SK-N-SH treated with all-trans-retinoic acid at 6 μM for 48 hours (cell line): ENCODE results near the gene PER2.

Source experiments
- ATAC-seq: fragments of 200-7000 bp; cut with Tn5 transposase; 3 replicates; pipeline ENCODE4 v1.9.1; 2020; ENCODE audit warnings: mild to moderate bottlenecking, moderate library complexity
- ARNTL ChIP-seq: fragments of 450-650 bp; formaldehyde crosslinking; IDR thresholded peaks from 2 replicates; pipeline ENCODE4 v1.5.0; 2020; ENCODE audit warnings: low read depth, mild to moderate bottlenecking, moderate library complexity, borderline replicate concordance
- BACH2 ChIP-seq: fragments of 250-450 bp; sonication (Bioruptor Pico); IDR thresholded peaks from 2 replicates; pipeline ENCODE4 v1.9.0; 2021; ENCODE audit warnings: mild to moderate bottlenecking, borderline replicate concordance
- CSDC2 ChIP-seq: fragments of 250-450 bp; sonication (Bioruptor Pico); IDR thresholded peaks from 2 replicates; pipeline ENCODE4 v1.5.0; 2020; ENCODE audit warnings: mild to moderate bottlenecking, moderate library complexity
- ESRRG ChIP-seq: fragments of 250-450 bp; sonication (Bioruptor Pico); IDR thresholded peaks from 2 replicates; pipeline ENCODE4 v1.6.1; 2021; ENCODE audit warnings: mild to moderate bottlenecking
- GLIS3 ChIP-seq: fragments of 250-450 bp; sonication (Bioruptor Pico); IDR thresholded peaks from 2 replicates; pipeline ENCODE4 v1.5.0; 2020; ENCODE audit warnings: mild to moderate bottlenecking, moderate library complexity
- ISL1 ChIP-seq: fragments of 250-450 bp; sonication (Bioruptor Pico); IDR thresholded peaks from 2 replicates; pipeline ENCODE4 v2.1.2; 2022; ENCODE audit warnings: mild to moderate bottlenecking, moderate library complexity
- OSR1 ChIP-seq: fragments of 250-450 bp; sonication (Bioruptor Pico); IDR thresholded peaks from 2 replicates; pipeline ENCODE4 v1.8.0; 2022; ENCODE audit warnings: moderate library complexity, mild to moderate bottlenecking, inconsistent platforms
- PPARA ChIP-seq: fragments of 250-450 bp; sonication (Bioruptor Pico); IDR thresholded peaks from 2 replicates; pipeline ENCODE4 v1.5.0; 2020; ENCODE audit warnings: mild to moderate bottlenecking, borderline replicate concordance
- RARB ChIP-seq: fragments of 250-450 bp; sonication (Bioruptor Pico); IDR thresholded peaks from 2 replicates; pipeline ENCODE4 v1.8.0; 2021; ENCODE audit warnings: mild to moderate bottlenecking, moderate library complexity
- SNAI2 ChIP-seq: fragments of 250-450 bp; sonication (Bioruptor Pico); IDR thresholded peaks from 2 replicates; pipeline ENCODE4 v1.5.0; 2020; ENCODE audit warnings: mild to moderate bottlenecking, moderate library complexity
- TCF4 ChIP-seq: fragments of 250-450 bp; sonication (Bioruptor Pico); IDR thresholded peaks from 2 replicates; pipeline ENCODE4 v1.8.0; 2021; ENCODE audit warnings: mild to moderate bottlenecking, moderate library complexity, borderline replicate concordance
- TOX ChIP-seq: fragments of 250-450 bp; sonication (Bioruptor Pico); IDR thresholded peaks from 2 replicates; pipeline ENCODE4 v1.8.0; 2021; ENCODE audit warnings: mild to moderate bottlenecking, moderate library complexity, borderline replicate concordance
- ZC3H10 ChIP-seq: fragments of 250-450 bp; sonication (Bioruptor Pico); IDR thresholded peaks from 2 replicates; pipeline ENCODE4 v1.5.1; 2021; ENCODE audit warnings: mild to moderate bottlenecking, moderate library complexity
- ZFP3 ChIP-seq: fragments of 250-450 bp; sonication (Bioruptor Pico); IDR thresholded peaks from 2 replicates; pipeline ENCODE4 v1.5.0; 2020; ENCODE audit warnings: mild to moderate bottlenecking, moderate library complexity
- ZFP30 ChIP-seq: fragments of 450-650 bp; formaldehyde crosslinking; IDR thresholded peaks from 2 replicates; pipeline ENCODE4 v1.5.0; 2022; ENCODE audit warnings: mild to moderate bottlenecking, moderate library complexity
- ZNF565 ChIP-seq: fragments of 450-650 bp; formaldehyde crosslinking; conservative IDR thresholded peaks from 2 replicates; pipeline ENCODE4 v1.5.0; 2020; ENCODE audit warnings: low read depth, mild to moderate bottlenecking, moderate library complexity
- ZNF70 ChIP-seq: fragments of 450-650 bp; formaldehyde crosslinking; IDR thresholded peaks from 2 replicates; pipeline ENCODE4 v1.5.0; 2020; ENCODE audit warnings: mild to moderate bottlenecking, moderate library complexity
- ZNF8 ChIP-seq: fragments of 450-650 bp; formaldehyde crosslinking; IDR thresholded peaks from 2 replicates; pipeline ENCODE4 v1.5.0; 2020; ENCODE audit warnings: mild to moderate bottlenecking, moderate library complexity
- TF ChIP-seq, protein P1 (sequence below): fragments of 250-450 bp; sonication (Bioruptor Pico); IDR thresholded peaks from 2 replicates; pipeline ENCODE4 v1.5.0; 2020; ENCODE audit warnings: mild to moderate bottlenecking, moderate library complexity
- TF ChIP-seq, protein P2 (sequence below): fragments of 250-450 bp; sonication (Bioruptor Pico); IDR thresholded peaks from 2 replicates; pipeline ENCODE4 v1.8.0; 2020; ENCODE audit warnings: mild to moderate bottlenecking, moderate library complexity, borderline replicate concordance
- TF ChIP-seq, protein P3 (sequence below): fragments of 250-450 bp; sonication (Bioruptor Pico); IDR thresholded peaks from 2 replicates; pipeline ENCODE4 v1.5.1; 2021; ENCODE audit warnings: mild to moderate bottlenecking, moderate library complexity
- TF ChIP-seq, protein P4 (sequence below): fragments of 250-450 bp; sonication (Bioruptor Pico); IDR thresholded peaks from 2 replicates; pipeline ENCODE4 v1.8.0; 2021; ENCODE audit warnings: low read depth, mild to moderate bottlenecking, moderate library complexity, borderline replicate concordance

The PER2 gene

DNA sequence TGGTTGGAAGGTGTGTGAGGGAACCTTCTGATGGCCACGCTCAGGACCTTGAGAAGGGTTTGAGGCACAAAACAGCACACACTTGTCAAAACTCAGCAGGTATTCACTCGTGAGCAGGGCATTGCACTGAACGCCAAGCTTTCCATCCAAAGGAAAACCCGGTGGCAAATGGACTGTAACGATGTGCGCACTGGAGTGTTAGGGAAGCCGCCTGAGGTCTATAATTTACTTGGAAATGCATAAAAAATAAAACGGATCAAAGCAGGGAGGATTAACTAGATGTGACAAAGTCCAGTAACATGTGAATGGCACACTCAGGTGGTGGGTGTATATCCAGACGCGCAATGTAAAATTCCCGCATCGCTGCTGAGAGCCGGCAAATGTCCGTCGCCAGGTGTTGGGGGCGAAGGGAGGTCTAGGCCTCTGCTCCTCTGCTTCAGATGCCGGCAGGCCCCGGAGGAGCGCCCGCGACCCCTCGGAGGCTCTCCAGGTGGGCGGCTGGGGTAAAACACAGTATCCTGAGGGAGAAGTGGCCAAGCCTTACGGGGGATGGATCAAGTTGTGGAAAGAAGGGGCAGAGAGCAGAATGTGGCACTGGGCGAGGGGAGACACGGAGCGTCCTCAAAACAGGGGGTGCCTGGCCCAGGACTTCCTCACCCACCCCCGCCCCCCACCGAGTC is 63.9 kb downstream of the PER2 start:
- ATAC-seq = no peak
- TF ChIP-seq ESRRG (CRISPR knock-in tag) = no peak
- TF ChIP-seq TOX (CRISPR knock-in tag) = no peak
- TF ChIP-seq, protein P1, sequence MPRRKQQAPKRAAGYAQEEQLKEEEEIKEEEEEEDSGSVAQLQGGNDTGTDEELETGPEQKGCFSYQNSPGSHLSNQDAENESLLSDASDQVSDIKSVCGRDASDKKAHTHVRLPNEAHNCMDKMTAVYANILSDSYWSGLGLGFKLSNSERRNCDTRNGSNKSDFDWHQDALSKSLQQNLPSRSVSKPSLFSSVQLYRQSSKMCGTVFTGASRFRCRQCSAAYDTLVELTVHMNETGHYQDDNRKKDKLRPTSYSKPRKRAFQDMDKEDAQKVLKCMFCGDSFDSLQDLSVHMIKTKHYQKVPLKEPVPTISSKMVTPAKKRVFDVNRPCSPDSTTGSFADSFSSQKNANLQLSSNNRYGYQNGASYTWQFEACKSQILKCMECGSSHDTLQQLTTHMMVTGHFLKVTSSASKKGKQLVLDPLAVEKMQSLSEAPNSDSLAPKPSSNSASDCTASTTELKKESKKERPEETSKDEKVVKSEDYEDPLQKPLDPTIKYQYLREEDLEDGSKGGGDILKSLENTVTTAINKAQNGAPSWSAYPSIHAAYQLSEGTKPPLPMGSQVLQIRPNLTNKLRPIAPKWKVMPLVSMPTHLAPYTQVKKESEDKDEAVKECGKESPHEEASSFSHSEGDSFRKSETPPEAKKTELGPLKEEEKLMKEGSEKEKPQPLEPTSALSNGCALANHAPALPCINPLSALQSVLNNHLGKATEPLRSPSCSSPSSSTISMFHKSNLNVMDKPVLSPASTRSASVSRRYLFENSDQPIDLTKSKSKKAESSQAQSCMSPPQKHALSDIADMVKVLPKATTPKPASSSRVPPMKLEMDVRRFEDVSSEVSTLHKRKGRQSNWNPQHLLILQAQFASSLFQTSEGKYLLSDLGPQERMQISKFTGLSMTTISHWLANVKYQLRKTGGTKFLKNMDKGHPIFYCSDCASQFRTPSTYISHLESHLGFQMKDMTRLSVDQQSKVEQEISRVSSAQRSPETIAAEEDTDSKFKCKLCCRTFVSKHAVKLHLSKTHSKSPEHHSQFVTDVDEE = no peak
- TF ChIP-seq ZNF8 (CRISPR knock-in tag) = no peak
- TF ChIP-seq ZFP30 (CRISPR knock-in tag) = no peak
- TF ChIP-seq ZNF70 (CRISPR knock-in tag) = no peak
- TF ChIP-seq TCF4 (CRISPR knock-in tag) = no peak
- no peak for TF ChIP-seq ARNTL (CRISPR knock-in tag)
- no peak for TF ChIP-seq ZNF565
- no peak for TF ChIP-seq RARB (CRISPR knock-in tag)
- TF ChIP-seq ISL1 (CRISPR knock-in tag) = no peak
- no peak for TF ChIP-seq BACH2 (CRISPR knock-in tag)
- TF ChIP-seq, protein P2, sequence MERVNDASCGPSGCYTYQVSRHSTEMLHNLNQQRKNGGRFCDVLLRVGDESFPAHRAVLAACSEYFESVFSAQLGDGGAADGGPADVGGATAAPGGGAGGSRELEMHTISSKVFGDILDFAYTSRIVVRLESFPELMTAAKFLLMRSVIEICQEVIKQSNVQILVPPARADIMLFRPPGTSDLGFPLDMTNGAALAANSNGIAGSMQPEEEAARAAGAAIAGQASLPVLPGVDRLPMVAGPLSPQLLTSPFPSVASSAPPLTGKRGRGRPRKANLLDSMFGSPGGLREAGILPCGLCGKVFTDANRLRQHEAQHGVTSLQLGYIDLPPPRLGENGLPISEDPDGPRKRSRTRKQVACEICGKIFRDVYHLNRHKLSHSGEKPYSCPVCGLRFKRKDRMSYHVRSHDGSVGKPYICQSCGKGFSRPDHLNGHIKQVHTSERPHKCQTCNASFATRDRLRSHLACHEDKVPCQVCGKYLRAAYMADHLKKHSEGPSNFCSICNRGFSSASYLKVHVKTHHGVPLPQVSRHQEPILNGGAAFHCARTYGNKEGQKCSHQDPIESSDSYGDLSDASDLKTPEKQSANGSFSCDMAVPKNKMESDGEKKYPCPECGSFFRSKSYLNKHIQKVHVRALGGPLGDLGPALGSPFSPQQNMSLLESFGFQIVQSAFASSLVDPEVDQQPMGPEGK (CRISPR knock-in tag) = no peak
- no peak for TF ChIP-seq OSR1 (CRISPR knock-in tag)
- TF ChIP-seq SNAI2 (CRISPR knock-in tag) = no peak
- no peak for TF ChIP-seq PPARA (CRISPR knock-in tag)
- TF ChIP-seq, protein P3, sequence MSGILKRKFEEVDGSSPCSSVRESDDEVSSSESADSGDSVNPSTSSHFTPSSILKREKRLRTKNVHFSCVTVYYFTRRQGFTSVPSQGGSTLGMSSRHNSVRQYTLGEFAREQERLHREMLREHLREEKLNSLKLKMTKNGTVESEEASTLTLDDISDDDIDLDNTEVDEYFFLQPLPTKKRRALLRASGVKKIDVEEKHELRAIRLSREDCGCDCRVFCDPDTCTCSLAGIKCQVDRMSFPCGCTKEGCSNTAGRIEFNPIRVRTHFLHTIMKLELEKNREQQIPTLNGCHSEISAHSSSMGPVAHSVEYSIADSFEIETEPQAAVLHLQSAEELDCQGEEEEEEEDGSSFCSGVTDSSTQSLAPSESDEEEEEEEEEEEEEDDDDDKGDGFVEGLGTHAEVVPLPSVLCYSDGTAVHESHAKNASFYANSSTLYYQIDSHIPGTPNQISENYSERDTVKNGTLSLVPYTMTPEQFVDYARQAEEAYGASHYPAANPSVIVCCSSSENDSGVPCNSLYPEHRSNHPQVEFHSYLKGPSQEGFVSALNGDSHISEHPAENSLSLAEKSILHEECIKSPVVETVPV (CRISPR knock-in tag) = no peak
- no peak for TF ChIP-seq ZFP3 (CRISPR knock-in tag)
- no peak for TF ChIP-seq GLIS3 (CRISPR knock-in tag)

DNA sequence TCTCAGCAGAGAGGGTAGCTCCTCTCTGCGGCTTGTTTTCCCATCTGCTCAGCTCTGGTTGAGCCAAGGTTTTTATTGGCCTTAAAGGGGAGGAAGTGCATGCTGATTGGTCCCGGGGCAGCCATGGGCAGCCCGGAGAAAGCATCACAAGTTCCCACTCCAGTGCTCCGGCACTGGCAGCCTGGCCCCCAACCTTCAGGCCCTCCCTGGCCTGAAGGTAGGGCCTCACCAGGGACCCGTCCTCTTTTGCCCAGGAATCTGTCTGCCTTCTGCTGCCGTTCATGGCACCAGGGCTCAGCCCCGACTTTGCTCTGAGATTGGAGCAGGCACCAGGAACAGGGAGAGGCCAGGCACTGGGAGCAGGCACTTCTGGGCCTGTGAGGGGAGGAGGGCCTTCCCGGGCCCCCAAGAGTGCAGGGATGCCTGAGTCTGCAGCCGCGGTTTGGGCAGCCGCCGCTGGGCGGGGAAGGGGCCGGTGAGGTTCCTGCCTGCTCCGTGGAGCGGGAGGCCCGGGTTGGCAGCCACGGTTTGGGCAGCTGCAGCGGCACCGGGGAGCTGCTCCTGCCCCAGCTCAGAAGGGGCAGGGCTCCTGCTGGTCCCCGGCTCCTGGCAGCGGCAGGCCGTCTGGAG is 67.4 kb downstream of the PER2 start:
- no peak for TF ChIP-seq ARNTL (CRISPR knock-in tag)
- no peak for TF ChIP-seq BACH2 (CRISPR knock-in tag)
- TF ChIP-seq ZNF70 (CRISPR knock-in tag) = no peak
- no peak for TF ChIP-seq SNAI2 (CRISPR knock-in tag)
- TF ChIP-seq, protein P1 = no peak
- no peak for TF ChIP-seq ZNF565
- TF ChIP-seq, protein P2 (CRISPR knock-in tag) = no peak
- no peak for TF ChIP-seq ISL1 (CRISPR knock-in tag)
- no peak for TF ChIP-seq OSR1 (CRISPR knock-in tag)
- TF ChIP-seq ZC3H10 = no peak
- no peak for TF ChIP-seq TOX (CRISPR knock-in tag)
- no peak for TF ChIP-seq GLIS3 (CRISPR knock-in tag)
- TF ChIP-seq, protein P4, sequence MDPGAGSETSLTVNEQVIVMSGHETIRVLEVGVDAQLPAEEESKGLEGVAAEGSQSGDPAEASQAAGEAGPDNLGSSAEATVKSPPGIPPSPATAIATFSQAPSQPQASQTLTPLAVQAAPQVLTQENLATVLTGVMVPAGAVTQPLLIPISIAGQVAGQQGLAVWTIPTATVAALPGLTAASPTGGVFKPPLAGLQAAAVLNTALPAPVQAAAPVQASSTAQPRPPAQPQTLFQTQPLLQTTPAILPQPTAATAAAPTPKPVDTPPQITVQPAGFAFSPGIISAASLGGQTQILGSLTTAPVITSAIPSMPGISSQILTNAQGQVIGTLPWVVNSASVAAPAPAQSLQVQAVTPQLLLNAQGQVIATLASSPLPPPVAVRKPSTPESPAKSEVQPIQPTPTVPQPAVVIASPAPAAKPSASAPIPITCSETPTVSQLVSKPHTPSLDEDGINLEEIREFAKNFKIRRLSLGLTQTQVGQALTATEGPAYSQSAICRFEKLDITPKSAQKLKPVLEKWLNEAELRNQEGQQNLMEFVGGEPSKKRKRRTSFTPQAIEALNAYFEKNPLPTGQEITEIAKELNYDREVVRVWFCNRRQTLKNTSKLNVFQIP (CRISPR knock-in tag) = no peak
- no peak for TF ChIP-seq RARB (CRISPR knock-in tag)
- no peak for TF ChIP-seq ZNF8 (CRISPR knock-in tag)
- no peak for TF ChIP-seq ZFP30 (CRISPR knock-in tag)
- no peak for TF ChIP-seq ZFP3 (CRISPR knock-in tag)
- no peak for TF ChIP-seq PPARA (CRISPR knock-in tag)
- no peak for TF ChIP-seq CSDC2 (CRISPR knock-in tag)
- TF ChIP-seq, protein P3 (CRISPR knock-in tag) = no peak
- ATAC-seq = 0 out of 3 replicates have a peak, but pooled peaks have one; percentile 18
